Activated CD4-positive, alpha-beta T cell treated with anti-CD3 and anti-CD28 coated beads, Interleukin-2, amount 50 U/mL, for 1 hour (primary cell): ENCODE data around the gene TAT.

Experiments used
- DNase-seq: peaks from one replicate; pipeline ENCODE4 v3.0.0-alpha.2; 2020

Gene TAT

GRCh38 chr16:71536752-71537499 is 40.0 kb downstream of the TAT start:
- no peak for DNase-seq

DNA sequence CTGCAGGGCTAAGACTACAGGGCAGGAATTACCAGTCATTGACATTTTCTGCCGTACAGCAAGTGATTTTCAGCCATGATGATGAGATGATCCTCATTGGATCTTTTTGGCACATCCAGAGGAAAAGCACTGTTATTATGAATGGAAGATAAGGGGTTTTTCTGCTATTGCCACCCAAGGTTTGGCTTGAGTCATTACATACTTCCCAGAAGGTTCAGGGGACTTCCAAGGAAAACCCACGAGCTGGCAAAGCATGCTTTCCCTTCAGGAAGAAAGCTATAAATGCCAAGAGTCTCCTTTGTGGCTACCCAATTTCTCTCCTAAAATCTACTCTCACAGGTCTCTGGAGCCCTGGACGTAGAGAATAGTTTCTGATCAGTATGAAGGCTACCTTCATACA is 44.5 kb downstream of the TAT start:
- no peak for DNase-seq

- no peak for DNase-seq
Observed at GRCh38 chr16:71528863-71529262, 48.0 kb downstream of the TAT start.

DNA sequence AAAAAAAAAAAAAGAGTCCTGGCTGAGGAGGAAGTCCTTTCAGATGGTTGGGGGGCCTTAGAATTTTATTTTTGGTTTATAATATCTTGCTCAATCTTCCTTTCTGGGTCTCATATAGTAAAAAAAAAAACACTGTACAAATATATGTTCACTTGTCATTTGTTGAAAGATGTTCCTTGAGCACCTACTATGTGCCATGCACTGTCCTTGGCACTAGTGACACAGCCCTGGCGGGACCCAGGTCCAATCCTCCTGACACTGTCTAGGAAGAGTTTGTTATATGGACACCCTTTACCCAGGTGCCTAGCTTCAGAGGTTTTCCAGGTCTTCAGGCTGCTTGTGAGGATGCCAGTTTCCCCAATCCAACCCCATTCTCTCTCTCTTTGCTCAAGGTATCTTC is 48.6 kb downstream of the TAT start:
- no peak for DNase-seq

GRCh38 chr16:71526111-71526631 is 50.7 kb downstream of the TAT start, which contains the start of gene CHST4:
Gene CHST4, plus strand, starts transcription at chr16:71526426. Its CDS starts 10,252 bp downstream, at chr16:71536678.
- no peak for DNase-seq

- DNase-seq = no peak
Observed at GRCh38 chr16:71524566-71525553, 52.0 kb downstream of the TAT start.

DNA sequence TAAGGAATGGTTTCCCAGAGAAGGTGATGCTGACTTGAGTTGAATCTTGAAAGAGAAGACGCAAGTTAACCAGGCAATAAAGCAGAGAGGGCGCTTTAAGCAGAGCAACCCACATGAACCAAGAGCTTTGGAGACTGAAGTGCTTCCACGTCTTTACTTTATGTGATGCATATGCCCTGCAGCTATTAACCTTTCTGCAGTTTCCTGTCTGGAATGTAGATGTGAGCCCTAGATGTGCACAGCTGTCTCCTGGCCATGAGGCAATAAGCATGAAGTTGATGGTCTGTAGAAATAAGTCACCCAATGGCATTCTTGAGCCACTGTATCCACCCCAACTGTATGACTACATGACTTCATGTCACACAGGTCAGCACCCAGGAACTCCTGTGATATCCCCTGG is 56.3 kb downstream of the TAT start:
- no peak for DNase-seq
